ENCODE results near the gene CBFA2T3. TPM values are rescaled to one million over a fixed set of nuclear protein-coding genes. Genes with fewer than 3 reads are reported as not detected.

Gene CBFA2T3
- total RNA-seq, 1 experiment from 2014 or later = 13.7 TPM

GRCh38 chr16:88963583-88963982 is 13.4 kb downstream of the CBFA2T3 start:
- intact Hi-C loops (cut with micrococcal nuclease; ENCODE audit: unreplicated experiment) (no loop called here), in situ Hi-C loops (cut with HindIII; ENCODE audit: low pct_unique_long_range_greater_than_20kb, low sequenced_read_pairs) (no loop called here)
- BruUV-seq (replicated peaks) = no TSS peak
- Histone ChIP-seq H3K9me3 (ENCODE audit: control insufficient read depth, insufficient read depth, low read depth, low read length) (no peaks in the 10 kb centered on the region), H3K27ac (ENCODE audit: low read length) (no peak overlapping the region), H3K4me1 (ENCODE audit: control insufficient read depth, insufficient read depth, low read length) (no peaks in the 10 kb centered on the region), H3K36me3 (ENCODE audit: control insufficient read depth, insufficient read depth, low read length) (no peaks in the 10 kb centered on the region), H3K27me3 (ENCODE audit: control insufficient read depth, insufficient read depth, low read length) (no peaks in the 10 kb centered on the region), H3K4me3 (ENCODE audit: low read depth in 2 of 2, low read length in 2 of 2) (no peak overlapping the region)
- TF ChIP-seq TCF7L2 (IDR thresholded peaks at IDR 0.05; ENCODE audit: low read depth, low read length) = no peak
- no peak for TF ChIP-seq CTCF (IDR thresholded peaks at IDR 0.05)
- no peak for TF ChIP-seq REST (IDR thresholded peaks at IDR 0.05; ENCODE audit: insufficient read depth in 1 of 2, low read depth in 2 of 2, low read length in 1 of 2)
- TF ChIP-seq POLR2AphosphoS5 (IDR thresholded peaks at IDR 0.05; ENCODE audit: low read depth, low read length) = no peak
- TF ChIP-seq SIN3A (IDR thresholded peaks at IDR 0.05; ENCODE audit: borderline replicate concordance, insufficient read depth, low read depth, low read length) = no peak
- CTCF ChIA-PET = no interaction called here
- ATAC-seq = no peak
- POLR2A ChIA-PET = no interaction called here
- DNase-seq (ENCODE audit: low read depth, low spot score) = no peak

- no peak for TF ChIP-seq REST (IDR thresholded peaks at IDR 0.05; ENCODE audit: insufficient read depth in 1 of 2, low read depth in 2 of 2, low read length in 1 of 2)
- TF ChIP-seq TCF7L2 (IDR thresholded peaks at IDR 0.05; ENCODE audit: low read depth, low read length) = no peak
- TF ChIP-seq POLR2AphosphoS5 (IDR thresholded peaks at IDR 0.05; ENCODE audit: low read depth, low read length) = no peak
- no peak for TF ChIP-seq SIN3A (IDR thresholded peaks at IDR 0.05; ENCODE audit: borderline replicate concordance, insufficient read depth, low read depth, low read length)
- no peak for TF ChIP-seq CTCF (IDR thresholded peaks at IDR 0.05)
- ChIA-PET POLR2A (no interaction called here), CTCF (no interaction called here)
- in situ Hi-C loops (cut with HindIII; ENCODE audit: low pct_unique_long_range_greater_than_20kb, low sequenced_read_pairs) = no loop called here
- intact Hi-C loops (cut with micrococcal nuclease; ENCODE audit: unreplicated experiment) = no loop called here
- H3K4me1 ChIP-seq (ENCODE audit: control insufficient read depth, insufficient read depth, low read length) = no peaks in the 10 kb centered on the region
- no peaks in the 10 kb centered on the region for H3K27me3 ChIP-seq (ENCODE audit: control insufficient read depth, insufficient read depth, low read length)
- no TSS peak for BruUV-seq (replicated peaks)
- H3K36me3 ChIP-seq (ENCODE audit: control insufficient read depth, insufficient read depth, low read length) = no peaks in the 10 kb centered on the region
- H3K4me3 ChIP-seq (ENCODE audit: low read depth in 2 of 2, low read length in 2 of 2) = no peak overlapping the region
- no peak overlapping the region for H3K27ac ChIP-seq (ENCODE audit: low read length)
- no peak for ATAC-seq
- H3K9me3 ChIP-seq (ENCODE audit: control insufficient read depth, insufficient read depth, low read depth, low read length) = no peaks in the 10 kb centered on the region
- DNase-seq (ENCODE audit: low read depth, low spot score) = no peak
Measured at GRCh38 chr16:88962478-88963152, 14.4 kb downstream of the CBFA2T3 start.
